Left hindlimb (tissue), 1 donor: ENCODE measurements around the gene DMRT3.

Source experiments
- DNase-seq: peaks from one replicate; pipeline ENCODE4 v3.0.0-alpha.2; 2018

DMRT3 gene

DNA sequence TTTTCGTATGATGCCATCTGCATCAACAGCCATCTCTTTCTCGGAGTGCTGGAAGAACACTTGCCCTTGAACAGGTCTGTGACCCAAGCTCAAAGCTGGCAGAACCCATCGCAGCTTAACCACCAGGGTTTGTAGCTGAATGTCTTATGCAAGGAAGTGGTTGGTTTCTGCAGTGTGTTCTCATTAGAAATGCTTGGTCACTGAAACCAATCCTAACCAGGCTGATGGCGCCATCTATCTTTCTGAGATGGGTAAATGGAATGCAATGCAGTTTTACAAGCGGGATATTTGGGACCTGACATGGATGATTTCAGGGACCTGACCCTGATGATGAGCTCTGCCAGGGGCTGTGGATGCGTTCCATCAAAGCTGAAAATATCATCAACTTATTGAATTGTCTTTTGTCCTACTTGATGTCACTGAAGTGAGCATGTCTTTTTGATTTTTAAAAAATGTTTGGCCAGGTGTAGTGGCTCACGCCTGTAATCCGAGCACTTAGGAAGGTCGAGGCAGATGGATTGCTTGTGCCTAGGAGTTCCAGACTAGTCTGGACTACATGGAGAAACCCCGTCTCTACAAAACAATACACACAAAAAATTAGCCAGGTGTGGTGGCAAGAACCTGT is 28.7 kb downstream of the DMRT3 start:
- no peak for DNase-seq

DNA sequence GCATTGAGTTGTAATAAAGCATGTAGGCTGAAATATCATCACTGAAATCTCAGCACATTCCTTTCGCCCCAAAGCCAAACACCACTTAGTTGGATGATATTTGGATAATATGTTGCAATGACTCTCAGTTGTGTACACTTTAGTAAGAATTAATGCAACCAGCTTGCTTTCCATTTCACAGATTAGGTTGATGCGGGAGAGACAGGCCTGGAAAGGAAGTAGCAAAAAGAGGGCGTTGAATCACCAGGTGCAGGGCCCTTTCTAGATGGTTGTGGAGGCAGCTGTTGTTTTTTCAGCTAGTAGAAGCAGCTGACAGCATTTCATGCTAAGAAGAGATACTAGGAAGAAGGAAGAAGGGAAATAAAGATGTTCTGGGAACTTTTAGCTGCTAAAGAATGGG is 30.9 kb downstream of the DMRT3 start:
- DNase-seq: no peak

DNA sequence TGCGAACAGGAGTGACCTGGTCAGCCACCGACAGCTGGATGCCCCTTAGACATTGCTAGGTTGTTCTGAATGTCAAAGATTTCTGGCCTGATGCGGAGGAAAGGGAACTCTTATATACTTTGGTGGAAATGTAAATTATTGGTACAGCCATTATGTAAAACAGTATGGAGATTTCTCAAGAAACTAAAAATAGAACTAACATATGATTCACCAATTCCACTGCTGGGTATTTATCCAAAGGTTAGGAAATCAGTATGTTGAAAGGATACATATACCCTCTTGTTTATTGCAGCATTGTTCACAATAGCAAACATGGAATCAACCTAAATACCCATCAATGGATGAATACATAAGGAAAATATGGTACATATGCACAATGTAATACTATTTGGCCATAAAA is 31.8 kb downstream of the DMRT3 start:
- no peak for DNase-seq

DNA sequence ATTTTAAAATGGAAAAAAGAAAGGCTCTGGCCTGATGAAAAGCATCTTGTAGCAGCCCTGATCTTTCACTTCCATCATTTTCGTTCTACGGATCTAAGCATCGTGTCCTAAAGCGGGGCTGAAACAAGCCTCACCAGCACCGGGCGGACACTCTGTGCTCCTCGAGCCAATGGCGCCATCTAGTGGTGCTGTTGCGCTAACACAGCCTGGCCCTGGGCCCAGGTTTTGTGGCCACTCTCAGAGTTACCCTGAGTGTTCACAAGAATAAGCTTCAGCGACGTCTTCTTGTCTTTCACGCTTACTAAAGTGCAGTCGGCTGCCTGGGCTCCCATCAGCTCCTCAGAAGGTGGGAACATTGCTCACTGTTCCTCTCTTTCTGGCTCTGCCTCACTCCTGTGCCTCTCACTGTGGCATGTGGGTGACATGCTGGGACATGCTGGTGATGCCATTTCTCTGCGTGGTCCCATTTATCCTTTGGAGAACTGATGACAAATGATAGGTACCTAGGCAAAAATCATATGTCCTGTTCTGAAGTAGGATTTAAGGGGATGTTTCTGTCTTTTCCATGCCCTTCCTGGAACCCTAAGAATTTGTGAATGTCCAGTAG is 32.7 kb downstream of the DMRT3 start:
- DNase-seq: peak; percentile 89

DNA sequence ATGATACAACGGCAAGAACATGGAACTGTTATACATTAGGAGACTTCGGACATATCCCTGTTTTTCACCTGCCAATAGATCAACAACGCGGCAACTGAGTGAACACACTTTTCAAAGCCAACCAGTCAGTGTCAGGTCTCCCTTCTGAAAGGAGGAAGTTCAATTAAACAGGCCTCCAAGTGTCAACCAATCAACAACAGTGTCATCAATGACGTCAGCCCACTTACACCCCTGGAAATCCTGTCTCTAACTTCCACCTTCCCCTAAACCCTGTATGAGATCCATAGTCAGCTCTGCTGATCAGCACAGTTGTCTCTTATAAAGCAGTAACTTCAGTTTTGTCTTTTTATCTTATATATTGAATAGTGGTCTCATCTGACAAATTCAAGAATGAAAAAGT is 36.6 kb downstream of the DMRT3 start:
- no peak for DNase-seq

DNA sequence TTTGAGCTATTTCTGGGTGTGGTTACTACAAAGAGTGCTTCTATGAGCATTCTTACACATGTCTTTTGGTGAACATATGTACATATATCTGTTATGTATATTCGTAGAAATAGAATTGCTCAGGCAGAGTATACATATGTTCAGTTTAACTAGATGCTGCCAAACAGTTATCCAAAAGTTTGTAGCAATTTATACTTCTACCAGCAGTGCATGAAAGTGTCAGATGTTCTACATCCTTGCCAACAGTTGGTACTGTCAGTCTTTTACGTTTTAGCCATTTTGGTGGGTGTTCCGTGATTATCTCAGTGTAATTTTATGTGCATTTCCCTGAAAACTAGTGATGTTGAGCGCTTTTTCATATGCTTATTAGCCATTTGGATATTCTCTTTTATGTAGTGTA is 37.8 kb downstream of the DMRT3 start:
- no peak for DNase-seq

DNA sequence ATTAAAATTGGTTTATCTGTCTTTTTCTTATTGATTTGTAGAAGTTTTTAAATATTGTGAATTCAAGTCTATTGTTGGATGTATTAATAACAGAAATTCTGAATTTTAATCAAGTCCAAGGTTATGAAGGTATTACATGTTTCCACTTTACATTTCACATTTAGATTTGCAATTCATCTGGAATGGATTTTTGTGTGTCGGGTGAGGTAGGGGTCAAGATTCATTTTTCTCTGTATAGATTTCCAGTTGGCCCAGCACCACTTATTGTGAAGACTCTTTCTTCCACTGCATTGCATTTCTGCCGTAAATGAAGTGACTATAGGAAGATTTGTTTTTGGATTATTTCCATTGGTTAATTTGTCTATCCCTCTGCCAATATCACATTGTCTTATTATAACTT is 38.2 kb downstream of the DMRT3 start:
- DNase-seq: no peak

DNA sequence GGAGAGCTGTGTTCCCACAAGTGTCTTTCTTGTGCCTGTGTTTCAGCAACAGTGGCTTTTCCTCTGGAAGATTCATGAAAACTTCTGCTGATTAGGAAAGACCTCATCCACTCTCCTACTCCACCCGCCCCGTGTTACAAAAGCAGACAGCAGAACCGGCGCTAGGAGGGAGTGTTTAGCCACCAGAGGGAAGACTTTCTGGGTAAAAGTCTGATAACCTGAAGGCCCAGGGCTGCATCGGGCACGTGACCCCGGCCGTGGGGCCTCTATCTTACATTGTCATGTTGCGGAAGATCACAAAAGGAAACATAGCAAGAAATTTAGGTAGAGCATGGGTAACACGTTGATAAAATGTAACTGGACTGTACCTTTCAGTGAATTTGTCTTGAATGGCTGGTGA is 41.7 kb downstream of the DMRT3 start:
- no peak for DNase-seq

DNA sequence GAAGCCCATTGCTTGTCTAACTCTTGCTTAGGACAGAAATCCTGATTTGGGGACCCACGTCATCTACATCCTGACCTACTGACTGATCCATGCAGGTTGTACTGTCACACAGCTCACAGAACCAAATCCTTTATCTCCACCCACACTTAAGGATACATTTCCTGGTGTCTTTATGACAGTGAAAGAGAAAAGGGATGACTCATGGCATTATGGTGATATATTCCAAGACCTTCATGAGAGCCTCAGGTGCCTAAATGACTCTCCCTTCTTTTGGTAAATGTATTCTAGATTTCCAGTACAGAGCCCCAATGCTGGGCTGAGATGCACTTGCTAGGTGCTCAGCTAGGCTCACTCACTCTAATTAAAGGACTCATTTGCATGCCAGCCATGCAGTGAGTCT is 47.7 kb downstream of the DMRT3 start:
- no peak for DNase-seq

DNA sequence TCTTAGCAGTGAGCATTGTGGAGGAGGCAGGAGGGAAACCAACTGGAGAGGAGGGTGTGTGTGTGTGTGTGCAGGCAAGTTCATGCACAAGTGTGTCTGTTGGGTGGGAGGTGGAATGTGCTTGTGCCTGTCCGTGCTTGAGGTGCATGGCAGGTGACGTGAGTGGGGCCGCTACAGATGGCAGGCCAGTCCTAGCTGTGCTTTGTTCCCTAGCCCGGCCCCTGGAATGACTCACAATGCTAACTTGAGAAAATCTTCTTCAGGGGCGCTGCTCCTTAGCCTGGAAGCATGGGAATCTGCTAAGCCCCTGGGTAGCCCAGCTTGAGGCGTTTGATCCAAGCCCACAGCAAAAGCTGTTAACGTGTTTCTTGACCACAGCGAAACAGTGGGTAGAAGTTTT is 48.7 kb downstream of the DMRT3 start:
- no peak for DNase-seq

DNA sequence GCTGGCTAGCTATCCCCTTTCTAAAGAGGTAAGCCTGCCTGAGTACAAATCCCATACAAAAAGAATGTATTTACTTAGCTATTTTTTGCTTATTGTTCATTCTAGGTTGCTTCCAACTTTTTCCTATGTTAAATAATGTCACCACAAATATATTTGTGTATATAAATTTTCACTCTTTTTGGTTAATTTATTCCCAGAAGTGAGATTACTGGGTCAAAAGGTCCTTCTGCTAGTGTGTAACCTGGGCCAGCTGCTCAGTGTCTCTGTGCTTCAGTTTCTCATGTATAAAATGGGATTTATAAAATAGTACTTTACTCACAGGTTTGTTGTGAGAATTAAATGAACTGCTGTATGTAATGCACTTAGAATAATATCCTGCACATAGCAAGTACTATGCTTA is 49.8 kb downstream of the DMRT3 start:
- DNase-seq: no peak

DNA sequence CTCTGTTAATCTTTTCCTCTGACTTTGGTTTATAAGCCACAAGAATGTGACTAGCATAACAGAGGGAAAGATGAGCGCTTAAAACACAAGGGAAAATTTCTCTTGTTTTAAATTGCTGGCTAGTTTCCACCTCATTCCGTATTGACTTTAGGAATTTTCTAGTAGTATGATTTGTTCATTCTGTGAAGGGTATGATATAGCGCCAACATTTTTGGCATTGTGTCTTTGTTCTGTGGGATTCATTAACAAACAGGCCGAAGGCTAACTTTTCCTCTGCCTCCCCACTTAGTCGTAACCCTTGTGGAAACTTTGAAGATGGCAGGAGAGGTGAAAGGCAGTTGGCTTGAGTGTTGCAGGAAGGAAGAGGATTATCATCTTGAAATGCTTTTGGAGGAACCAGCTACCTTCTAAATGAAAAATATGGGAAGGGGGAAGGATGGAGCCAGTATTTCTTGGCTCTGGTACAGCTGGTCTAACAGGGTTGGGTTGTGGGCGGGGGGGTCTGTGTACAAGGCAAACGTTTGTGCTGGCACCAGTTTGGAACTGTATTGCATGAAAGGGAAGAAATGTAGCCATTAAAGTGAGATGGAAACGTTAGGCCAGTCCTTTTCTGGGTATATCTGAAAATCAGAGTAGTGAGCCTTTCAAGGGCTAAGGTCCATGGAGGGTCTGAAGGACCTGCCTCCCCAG is 52.2 kb downstream of the DMRT3 start:
- DNase-seq: no peak

DNA sequence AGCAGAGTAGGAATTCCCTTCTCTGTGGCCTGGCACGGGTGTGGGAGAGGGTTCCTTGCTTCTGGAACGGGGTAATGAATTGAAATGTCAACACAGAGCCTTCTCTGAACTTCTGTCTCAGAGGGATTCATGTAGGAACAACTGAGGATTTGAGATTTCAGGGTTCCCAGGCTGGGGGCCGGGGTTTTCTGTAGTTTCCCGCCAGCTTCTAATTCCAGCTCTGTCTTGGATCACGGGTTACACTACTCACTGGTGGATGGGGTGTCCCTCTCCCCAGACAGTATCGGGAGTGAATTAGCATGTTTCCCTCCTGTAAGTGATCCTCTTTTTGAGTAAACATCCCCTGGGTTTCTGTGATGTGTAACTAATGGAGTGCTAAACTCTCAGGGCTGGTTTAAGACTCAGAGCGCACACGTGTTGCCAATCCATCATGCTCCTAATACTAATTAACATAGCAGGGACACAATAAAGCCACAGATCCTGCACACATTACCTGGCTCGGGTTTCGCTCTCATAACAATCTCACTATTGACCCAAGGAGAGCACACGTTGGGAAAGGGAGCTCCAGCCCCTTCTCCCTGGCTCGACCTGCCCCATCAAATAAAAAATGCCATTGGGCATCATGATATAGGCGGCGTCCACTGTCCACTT is 55.6 kb downstream of the DMRT3 start:
- no peak for DNase-seq

DNA sequence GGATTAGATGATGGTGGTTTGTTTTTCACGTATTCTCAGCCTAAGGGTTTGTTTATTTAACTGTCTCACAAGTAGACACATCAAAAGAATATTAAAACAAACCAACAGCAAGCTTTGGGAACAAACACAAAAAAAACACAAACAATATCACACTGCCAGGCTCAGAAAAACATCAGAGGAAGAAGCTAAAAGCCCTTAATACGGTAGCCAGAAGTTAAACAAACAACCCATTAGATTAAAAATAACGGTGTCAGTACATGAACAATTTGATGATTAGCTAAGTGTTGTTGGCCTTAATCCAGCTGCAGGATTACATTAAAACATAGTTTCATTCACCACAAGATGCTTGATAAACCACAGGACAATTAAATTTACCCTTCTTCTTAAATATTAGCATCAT is 57.8 kb downstream of the DMRT3 start:
- DNase-seq: no peak

DNA sequence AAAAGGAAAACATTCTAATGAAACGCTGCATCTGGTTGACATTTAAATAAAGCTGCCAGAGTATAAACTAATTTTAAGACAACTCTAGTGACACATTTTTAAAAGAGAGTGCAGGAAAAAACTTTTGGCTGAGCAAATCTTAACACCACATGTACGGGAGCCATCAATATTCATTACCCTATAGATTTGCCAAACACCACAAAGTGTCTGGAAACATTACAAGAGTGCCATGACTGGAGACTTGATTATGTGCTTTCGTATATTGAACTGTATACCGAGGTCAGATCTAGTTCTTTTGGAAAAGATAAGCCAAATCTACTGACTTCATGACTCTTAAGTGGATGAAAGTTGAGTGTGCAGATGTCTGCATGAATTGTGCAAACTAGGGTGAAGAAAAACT is 63.1 kb downstream of the DMRT3 start:
- no peak for DNase-seq
